Measurements from ENCODE around the gene SGSM1. TPM values are rescaled to one million over a fixed set of nuclear protein-coding genes. Genes with fewer than 3 reads are reported as not detected.

The SGSM1 gene
- total RNA-seq, 4 donors from 2014 or later = 0.88 to 4.9 (median 3.0) TPM

DNA sequence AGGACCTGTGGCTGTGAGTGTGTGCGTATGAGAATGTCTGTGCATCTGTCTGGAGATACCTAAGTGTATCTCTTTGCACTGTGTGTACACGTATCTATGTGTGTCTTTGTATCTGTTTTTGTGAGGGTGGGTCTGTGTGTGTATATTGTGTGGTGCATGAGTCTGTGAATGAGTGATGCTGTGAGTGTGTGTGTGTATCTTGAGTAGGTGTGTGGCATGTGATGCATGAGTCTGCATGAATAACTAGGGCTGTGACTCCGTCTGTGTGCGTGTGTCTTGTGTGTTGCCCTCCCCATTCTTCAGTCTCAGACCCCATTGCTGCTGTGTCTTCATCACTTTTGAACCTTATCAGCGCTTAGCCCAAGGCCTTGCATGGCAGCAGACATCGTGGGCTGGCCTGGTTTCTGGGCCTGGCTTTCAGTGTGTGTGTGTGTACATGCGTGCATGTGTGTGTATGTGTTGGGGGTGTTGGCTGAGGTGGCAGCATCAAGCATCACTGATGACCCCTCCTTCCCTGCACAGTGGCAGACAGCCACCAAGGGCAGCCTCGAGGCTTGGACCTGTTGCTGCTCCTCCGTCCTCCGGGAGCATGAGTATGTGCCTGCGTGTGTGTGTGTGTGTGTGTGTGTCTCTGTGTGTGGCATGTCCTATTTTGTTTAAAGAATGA is 1.4 kb downstream of the SGSM1 start:
- TF ChIP-seq, protein P1, sequence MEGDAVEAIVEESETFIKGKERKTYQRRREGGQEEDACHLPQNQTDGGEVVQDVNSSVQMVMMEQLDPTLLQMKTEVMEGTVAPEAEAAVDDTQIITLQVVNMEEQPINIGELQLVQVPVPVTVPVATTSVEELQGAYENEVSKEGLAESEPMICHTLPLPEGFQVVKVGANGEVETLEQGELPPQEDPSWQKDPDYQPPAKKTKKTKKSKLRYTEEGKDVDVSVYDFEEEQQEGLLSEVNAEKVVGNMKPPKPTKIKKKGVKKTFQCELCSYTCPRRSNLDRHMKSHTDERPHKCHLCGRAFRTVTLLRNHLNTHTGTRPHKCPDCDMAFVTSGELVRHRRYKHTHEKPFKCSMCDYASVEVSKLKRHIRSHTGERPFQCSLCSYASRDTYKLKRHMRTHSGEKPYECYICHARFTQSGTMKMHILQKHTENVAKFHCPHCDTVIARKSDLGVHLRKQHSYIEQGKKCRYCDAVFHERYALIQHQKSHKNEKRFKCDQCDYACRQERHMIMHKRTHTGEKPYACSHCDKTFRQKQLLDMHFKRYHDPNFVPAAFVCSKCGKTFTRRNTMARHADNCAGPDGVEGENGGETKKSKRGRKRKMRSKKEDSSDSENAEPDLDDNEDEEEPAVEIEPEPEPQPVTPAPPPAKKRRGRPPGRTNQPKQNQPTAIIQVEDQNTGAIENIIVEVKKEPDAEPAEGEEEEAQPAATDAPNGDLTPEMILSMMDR (IDR thresholded peaks at IDR 0.05) = no peak
- no peak for TF ChIP-seq POLR2A (IDR thresholded peaks at IDR 0.05)
- H3K9me3 ChIP-seq = no peaks in the 10 kb centered on the region
- no peaks in the 10 kb centered on the region for H3K36me3 ChIP-seq
- no peaks in the 10 kb centered on the region for H3K4me1 ChIP-seq
- DNase-seq = peak; percentile 20 to 22
- no peak overlapping the region for H3K4me3 ChIP-seq
- H3K27me3 ChIP-seq = no peaks in the 10 kb centered on the region
- H3K27ac ChIP-seq = no peak overlapping the region
- intact Hi-C loops (cut with DNase I; ENCODE audit: low total_unique reads) = no loop called here

DNA sequence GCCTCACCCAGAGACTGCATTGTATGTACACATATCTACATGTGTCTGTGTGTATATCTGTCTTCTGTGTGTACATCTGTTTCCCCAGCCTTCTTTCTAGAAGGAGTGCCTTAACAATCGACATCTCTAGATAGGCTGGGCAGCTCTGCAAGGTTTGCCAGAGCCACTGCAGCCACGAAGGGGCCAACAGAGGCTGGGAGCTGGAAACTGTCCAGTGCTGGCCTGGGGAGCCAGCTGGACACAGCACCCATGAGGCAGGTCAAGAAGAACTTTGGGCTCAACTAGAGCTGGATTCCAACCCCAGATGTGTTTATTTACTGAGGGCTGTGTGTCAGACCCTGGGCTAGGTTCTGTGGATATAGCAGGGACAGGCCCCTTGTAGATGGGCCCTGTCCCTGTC is 3.3 kb downstream of the SGSM1 start:
- Histone ChIP-seq H3K36me3 (no peaks in the 10 kb centered on the region), H3K27ac (peak overlapping the region in 1 of 2 donors; percentile 25), H3K4me1 (no peaks in the 10 kb centered on the region), H3K27me3 (no peaks in the 10 kb centered on the region), H3K9me3 (no peaks in the 10 kb centered on the region), H3K4me3 (no peak overlapping the region)
- no peak for DNase-seq
- intact Hi-C loops (cut with DNase I; ENCODE audit: low total_unique reads) = no loop called here
- TF ChIP-seq, protein P1 (IDR thresholded peaks at IDR 0.05) = no peak
- no peak for TF ChIP-seq POLR2A (IDR thresholded peaks at IDR 0.05)

DNA sequence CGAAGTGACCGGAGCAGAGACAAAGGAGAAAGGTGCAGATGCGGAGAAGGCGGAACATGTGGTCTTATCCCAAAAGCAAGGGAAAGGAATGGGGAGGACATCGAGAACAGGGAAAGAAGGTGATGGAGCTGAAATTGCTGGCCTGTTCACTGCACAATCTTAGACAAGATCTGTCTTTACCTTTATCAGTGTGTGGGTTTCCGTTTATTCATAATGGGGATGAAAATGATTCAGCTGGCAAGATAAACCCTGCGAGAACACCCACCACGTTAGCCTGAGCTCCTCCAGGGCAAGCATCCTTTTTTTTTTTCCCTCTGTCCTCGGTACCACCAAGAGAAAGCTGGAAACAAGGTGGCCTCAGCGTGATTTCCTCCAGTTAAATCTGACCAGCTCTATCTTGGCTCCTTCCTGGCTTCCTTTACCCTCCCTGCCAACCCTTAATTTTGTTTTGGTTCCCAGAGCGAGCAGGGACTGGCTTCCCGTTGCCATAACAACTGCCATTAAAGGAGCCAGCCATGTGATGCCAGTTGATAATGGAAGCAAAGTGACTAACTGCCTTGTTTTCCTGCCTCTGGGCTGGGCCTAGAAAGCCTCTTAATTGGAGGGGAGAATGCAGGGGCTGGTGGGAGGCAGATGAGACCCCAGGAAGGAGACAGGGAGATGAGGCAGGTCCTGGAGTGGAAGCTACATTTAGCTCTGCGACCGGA is 4.2 kb downstream of the SGSM1 start:
- intact Hi-C loops (cut with DNase I; ENCODE audit: low total_unique reads) = no loop called here
- Histone ChIP-seq H3K27ac (peak overlapping the region in 1 of 2 donors; percentile 25), H3K27me3 (no peaks in the 10 kb centered on the region), H3K4me3 (no peak overlapping the region), H3K9me3 (no peaks in the 10 kb centered on the region), H3K36me3 (no peaks in the 10 kb centered on the region), H3K4me1 (no peaks in the 10 kb centered on the region)
- no peak for TF ChIP-seq POLR2A (IDR thresholded peaks at IDR 0.05)
- TF ChIP-seq, protein P1 (IDR thresholded peaks at IDR 0.05) = no peak
- peak in 1 of 2 donors; percentile 27 for DNase-seq

DNA sequence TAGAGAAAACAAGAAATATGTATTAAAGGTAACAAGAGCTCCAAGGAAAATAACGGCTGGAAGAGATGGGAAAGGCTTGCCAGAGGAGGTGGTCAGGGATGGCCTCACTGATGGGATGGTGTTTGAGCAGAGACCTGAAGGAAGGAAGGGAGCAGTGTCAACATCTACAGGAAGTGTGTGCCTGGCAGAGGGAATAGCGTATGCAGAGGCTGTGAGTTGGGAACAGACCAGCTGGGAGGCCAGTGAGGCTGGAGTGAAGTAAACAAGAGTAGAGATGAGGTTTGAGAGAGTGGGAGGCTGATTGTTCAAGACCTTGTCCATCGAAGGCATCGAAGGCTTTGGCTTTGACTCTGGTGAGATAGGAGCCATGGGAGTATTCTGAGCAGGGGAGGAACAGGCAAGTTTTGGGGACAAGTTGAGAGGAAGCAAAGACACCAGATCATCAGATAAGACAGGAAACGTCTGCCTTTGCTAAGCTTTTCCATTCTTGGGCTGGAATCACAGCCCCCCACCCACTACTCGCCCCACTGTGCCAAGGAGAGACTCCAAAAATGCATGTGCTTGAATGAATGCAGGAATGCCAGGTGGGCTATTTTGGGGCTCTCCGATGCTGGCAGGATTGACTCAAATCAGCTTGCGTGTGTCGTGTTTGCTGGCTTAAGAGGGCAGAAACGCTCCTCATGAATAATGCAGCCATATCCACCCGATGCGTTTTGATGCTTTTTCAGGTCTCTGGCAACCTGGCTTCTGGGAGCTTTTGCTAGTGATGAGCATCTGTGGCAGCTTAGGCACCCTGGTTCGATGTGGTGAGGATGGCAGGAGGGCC is 7.2 kb downstream of the SGSM1 start:
- H3K27me3 ChIP-seq = no peaks in the 10 kb centered on the region
- no peak for TF ChIP-seq POLR2A (IDR thresholded peaks at IDR 0.05)
- TF ChIP-seq, protein P1 (IDR thresholded peaks at IDR 0.05) = no peak
- intact Hi-C loops (cut with DNase I; ENCODE audit: low total_unique reads) = no loop called here
- no peak for DNase-seq
- H3K9me3 ChIP-seq = no peaks in the 10 kb centered on the region
- no peak overlapping the region for H3K27ac ChIP-seq
- no peak overlapping the region for H3K4me3 ChIP-seq
- H3K4me1 ChIP-seq = no peaks in the 10 kb centered on the region
- no peaks in the 10 kb centered on the region for H3K36me3 ChIP-seq
